ENCODE results near the gene PRKAR2B.

PRKAR2B gene

DNA sequence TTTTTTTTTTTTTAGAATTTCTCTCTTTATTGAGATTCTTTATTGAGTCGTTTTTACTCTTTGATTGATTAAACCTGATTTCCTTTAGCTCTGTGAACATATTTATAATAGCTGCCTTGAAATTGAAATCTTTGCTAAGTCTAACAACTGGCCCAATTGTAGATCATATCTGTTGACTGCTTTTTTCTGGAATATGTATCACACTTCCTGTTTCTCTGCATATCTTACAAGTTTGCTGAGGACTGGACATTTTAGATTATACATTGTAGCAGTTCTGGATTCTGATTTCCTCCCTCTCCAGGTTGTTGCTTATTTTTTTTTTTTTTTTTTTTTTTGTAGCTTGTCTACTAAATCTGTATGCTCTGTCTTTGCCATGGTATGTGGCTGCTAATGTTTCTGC, 56.3 kb downstream of the PRKAR2B start:
- TF ChIP-seq, protein P1, sequence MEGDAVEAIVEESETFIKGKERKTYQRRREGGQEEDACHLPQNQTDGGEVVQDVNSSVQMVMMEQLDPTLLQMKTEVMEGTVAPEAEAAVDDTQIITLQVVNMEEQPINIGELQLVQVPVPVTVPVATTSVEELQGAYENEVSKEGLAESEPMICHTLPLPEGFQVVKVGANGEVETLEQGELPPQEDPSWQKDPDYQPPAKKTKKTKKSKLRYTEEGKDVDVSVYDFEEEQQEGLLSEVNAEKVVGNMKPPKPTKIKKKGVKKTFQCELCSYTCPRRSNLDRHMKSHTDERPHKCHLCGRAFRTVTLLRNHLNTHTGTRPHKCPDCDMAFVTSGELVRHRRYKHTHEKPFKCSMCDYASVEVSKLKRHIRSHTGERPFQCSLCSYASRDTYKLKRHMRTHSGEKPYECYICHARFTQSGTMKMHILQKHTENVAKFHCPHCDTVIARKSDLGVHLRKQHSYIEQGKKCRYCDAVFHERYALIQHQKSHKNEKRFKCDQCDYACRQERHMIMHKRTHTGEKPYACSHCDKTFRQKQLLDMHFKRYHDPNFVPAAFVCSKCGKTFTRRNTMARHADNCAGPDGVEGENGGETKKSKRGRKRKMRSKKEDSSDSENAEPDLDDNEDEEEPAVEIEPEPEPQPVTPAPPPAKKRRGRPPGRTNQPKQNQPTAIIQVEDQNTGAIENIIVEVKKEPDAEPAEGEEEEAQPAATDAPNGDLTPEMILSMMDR (IDR thresholded peaks at IDR 0.05; ENCODE audit: insufficient read depth, missing control alignments), result no peak
- DNase-seq (ENCODE audit: insufficient read length, low spot score) (no peak), FAIRE-seq (no peak)

DNA sequence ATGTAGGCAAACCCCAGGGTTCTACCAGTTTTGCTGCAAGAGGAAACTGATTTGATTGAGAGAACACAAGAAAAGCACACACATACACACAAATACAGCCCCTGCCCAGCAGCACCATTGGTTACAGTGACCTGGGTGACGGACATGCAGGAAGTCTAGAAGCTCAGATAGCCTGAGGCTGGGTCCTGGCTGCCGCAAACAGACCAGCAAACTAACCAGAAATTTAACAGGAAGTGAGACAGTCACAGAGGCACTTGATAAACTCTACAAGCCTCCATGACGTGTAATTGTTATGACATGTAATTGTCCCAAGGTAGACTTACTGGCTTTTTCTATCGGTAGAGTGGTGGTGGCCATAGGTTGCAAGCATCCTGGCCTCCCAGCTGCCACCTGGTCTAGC, 58.9 kb downstream of the PRKAR2B start:
- DNase-seq (ENCODE audit: insufficient read length, low spot score) (no peak), FAIRE-seq (no peak)
- TF ChIP-seq, protein P1 (IDR thresholded peaks at IDR 0.05; ENCODE audit: insufficient read depth, missing control alignments), result no peak

DNA sequence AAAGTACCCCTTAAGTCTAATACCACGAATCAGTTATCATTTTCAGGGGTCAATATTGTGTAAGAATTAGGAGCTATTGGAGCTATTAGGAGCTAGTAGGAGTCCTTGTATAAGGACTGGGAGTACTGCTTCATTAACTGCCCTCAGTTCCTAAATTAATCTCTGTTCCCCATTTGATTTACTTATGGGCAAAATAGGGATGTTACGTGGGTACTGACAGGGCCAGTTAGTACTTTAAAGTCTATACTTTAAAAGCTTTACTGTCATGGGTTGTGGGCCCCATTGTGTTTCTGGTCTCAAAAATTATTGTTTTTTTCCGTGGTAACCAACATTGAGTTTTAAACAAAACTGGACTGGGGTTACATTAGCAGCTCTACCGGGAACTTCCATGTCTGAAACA, 60.3 kb downstream of the PRKAR2B start:
- TF ChIP-seq, protein P1 (IDR thresholded peaks at IDR 0.05; ENCODE audit: insufficient read depth, missing control alignments), result no peak
- DNase-seq (ENCODE audit: insufficient read length, low spot score), result no peak
- no peak for FAIRE-seq

DNA sequence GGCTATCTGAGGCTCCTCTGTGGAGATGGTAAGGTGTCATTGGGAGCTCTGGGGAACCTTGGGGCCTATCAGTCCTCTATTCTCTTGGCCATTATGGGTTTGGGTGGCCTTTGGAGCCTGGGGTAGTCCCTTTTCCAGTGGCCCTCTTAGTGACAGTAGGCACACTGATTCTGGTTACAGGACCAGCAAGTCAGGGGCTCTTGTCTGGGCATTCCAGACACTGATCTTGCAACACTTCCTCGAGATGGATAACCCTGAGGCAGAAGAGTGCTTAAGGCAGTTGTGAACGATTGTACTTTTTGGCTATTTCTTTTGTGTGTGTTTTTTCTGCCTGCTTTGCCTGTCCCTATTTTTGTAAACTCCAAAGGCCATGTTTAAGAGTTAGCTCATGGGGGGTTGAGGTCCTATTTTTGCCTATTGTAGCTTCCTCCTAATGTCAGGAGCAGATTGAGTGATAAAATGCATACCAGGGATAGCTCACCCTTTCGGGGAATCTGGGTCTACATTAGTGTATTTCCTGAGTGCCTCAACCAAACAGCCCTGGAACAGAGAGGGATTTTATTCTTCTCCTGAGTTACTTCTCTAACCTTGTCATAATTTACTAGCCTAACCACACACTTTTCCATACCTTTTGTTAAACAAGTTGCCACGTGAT, 61.2 kb downstream of the PRKAR2B start:
- TF ChIP-seq, protein P1 (IDR thresholded peaks at IDR 0.05; ENCODE audit: insufficient read depth, missing control alignments), result no peak
- DNase-seq (ENCODE audit: insufficient read length, low spot score) (no peak), FAIRE-seq (no peak)

GRCh38 chr7:107108793-107109371, 64.4 kb downstream of the PRKAR2B start:
- DNase-seq (ENCODE audit: insufficient read length, low spot score), result no peak
- TF ChIP-seq, protein P1 (IDR thresholded peaks at IDR 0.05; ENCODE audit: insufficient read depth, missing control alignments), result no peak
- no peak for FAIRE-seq

GRCh38 chr7:107109955-107110354, 65.5 kb downstream of the PRKAR2B start:
- DNase-seq (ENCODE audit: insufficient read length, low spot score) (no peak), FAIRE-seq (no peak)
- TF ChIP-seq, protein P1 (IDR thresholded peaks at IDR 0.05; ENCODE audit: insufficient read depth, missing control alignments), result no peak

GRCh38 chr7:107111196-107111595, 66.7 kb downstream of the PRKAR2B start:
- DNase-seq (ENCODE audit: insufficient read length, low spot score), result no peak
- FAIRE-seq, result no peak
- TF ChIP-seq, protein P1 (IDR thresholded peaks at IDR 0.05; ENCODE audit: insufficient read depth, missing control alignments), result no peak

All from D721Med (cell line).